ENCODE results near the gene SNTG2.
A peak's percentile ranks its signal among the peaks of the same experiment; 100 is the strongest.

The SNTG2 gene

GRCh38 chr2:943821-944220, 6.8 kb upstream of the SNTG2 start:
- Histone ChIP-seq H3K4me3 (ENCODE audit: low read depth, low read length) (no peak overlapping the region), H3K27me3 (ENCODE audit: insufficient read depth, low read depth, severe bottlenecking) (no peaks in the 10 kb centered on the region)

DNA sequence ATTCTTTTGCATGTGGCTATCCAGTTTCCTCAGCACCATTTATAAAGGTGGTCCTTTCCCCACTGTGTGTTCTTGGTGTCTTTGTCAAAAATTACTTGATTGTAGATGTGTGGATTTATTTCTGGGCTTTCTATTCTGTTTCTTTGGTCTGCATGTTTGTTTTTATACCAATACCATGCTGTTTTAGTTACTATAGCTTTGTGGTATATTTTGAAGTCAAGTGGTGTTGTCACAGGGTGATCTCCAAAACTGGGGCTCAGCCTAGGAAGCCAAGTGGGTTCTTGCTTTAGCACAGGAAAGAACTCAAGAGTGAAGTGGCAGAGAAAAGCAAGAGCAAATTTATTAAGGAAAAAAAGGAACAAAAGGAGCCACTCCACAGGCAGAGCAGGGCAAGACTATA, 6.0 kb upstream of the SNTG2 start:
- Histone ChIP-seq H3K27me3 (ENCODE audit: insufficient read depth, low read depth, severe bottlenecking) (peaks cover 5% of the 10 kb centered on the region), H3K36me3 (no peaks in the 10 kb centered on the region), H3K4me3 (ENCODE audit: low read depth, low read length) (no peak overlapping the region), H3K27ac (no peak overlapping the region), H3K9me3 (ENCODE audit: severe bottlenecking) (peaks cover 6% of the 10 kb centered on the region)
- DNase-seq = no peak
- no peak for TF ChIP-seq CTCF (IDR thresholded peaks at IDR 0.05; ENCODE audit: low read depth, low read length)

More at GRCh38 chr2:943821-944220, 6.8 kb upstream of the SNTG2 start:
- no peak for DNase-seq
- TF ChIP-seq CTCF (IDR thresholded peaks at IDR 0.05; ENCODE audit: low read depth, low read length) = no peak
- Histone ChIP-seq H3K27ac (no peak overlapping the region), H3K9me3 (ENCODE audit: severe bottlenecking) (peaks cover 6% of the 10 kb centered on the region), H3K36me3 (no peaks in the 10 kb centered on the region)

DNA sequence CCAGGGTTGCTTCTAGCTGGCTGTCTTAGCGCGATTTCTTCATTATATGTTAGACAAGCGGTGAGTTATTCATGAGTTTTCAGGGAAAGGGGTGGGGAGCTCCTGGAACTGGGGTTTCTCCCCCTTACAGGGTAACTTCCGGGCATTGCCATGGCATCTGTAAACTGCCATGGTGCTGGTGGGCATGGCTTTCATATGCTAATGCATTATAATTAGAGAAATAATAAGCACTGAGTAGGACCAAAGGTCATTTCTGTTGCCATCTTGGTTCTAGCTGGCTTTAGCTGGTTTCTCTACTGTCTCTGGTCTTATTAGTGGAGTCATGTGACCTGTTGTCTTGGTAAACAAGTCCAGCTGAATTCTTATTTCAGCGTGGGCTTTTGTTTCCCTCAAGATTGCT, 5.5 kb upstream of the SNTG2 start:
- no peak overlapping the region for H3K27ac ChIP-seq
- TF ChIP-seq CTCF (IDR thresholded peaks at IDR 0.05; ENCODE audit: low read depth, low read length) = no peak
- H3K27me3 ChIP-seq (ENCODE audit: insufficient read depth, low read depth, severe bottlenecking) = peaks cover 7% of the 10 kb centered on the region
- no peak overlapping the region for H3K4me3 ChIP-seq (ENCODE audit: low read depth, low read length)
- H3K9me3 ChIP-seq (ENCODE audit: severe bottlenecking) = peaks cover 6% of the 10 kb centered on the region
- DNase-seq = no peak
- no peaks in the 10 kb centered on the region for H3K36me3 ChIP-seq

DNA sequence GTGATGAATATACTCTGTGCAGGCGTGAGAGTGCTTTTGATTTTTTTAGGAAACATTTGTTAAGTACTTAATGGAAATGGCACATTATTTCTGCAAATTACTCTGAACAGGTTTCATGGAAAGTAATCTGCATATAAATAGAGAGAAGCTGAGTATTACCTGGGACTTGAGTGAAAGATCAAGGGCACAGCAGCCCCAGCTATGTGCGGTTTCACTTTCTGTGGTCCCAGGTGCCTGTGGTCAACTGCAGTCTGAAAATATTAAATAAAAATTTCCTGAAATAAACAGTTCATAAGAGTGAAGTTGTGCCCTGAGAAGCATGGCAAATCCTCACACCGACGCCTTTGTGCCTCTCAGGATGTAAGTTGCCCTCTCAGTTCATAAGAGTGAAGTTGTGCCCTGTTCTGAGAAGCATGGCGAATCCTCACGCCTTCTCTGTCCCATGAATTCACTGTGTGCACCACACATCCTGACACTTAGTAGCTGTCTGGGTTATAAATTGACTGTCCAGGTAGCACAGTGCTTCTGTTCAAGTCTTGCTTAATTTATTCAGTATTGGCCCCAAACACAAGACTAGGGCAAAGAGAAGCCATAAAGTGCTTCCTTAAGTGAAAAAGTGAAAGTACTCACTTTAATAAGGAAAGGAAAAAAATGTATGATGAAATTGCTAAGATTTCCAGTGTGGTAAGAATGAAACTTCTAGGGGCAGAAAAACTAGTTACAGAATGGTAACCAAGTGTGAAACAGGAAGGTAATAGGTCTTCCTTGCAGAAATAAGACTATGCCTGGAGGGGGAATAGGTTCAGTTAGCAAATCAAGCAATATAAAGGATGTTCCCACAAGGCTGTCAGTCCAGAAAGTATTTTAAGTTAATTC, 4.3 kb upstream of the SNTG2 start:
- no peak for DNase-seq
- Histone ChIP-seq H3K36me3 (no peaks in the 10 kb centered on the region), H3K27ac (no peak overlapping the region), H3K9me3 (ENCODE audit: severe bottlenecking) (peaks cover 6% of the 10 kb centered on the region), H3K27me3 (ENCODE audit: insufficient read depth, low read depth, severe bottlenecking) (peaks cover 7% of the 10 kb centered on the region), H3K4me3 (ENCODE audit: low read depth, low read length) (no peak overlapping the region)
- no peak for TF ChIP-seq CTCF (IDR thresholded peaks at IDR 0.05; ENCODE audit: low read depth, low read length)

- Histone ChIP-seq H3K27ac (peak overlapping the region; percentile 26; the same call in 1 of the 2 replicates), H3K27me3 (ENCODE audit: insufficient read depth, low read depth, severe bottlenecking) (peaks cover 7% of the 10 kb centered on the region), H3K36me3 (no peaks in the 10 kb centered on the region), H3K9me3 (ENCODE audit: severe bottlenecking) (peaks cover 3% of the 10 kb centered on the region), H3K4me3 (ENCODE audit: low read depth, low read length) (peak overlapping the region; percentile 54)
- no peak for DNase-seq
- no peak for TF ChIP-seq CTCF (IDR thresholded peaks at IDR 0.05; ENCODE audit: low read depth, low read length)
Observed at GRCh38 chr2:949384-950079, 1.1 kb upstream of the SNTG2 start.

All from WERI-Rb-1 (cell line).